Right cardiac atrium (tissue), 5 donors: ENCODE measurements around the gene RAB11FIP4. TPM values are rescaled to one million over a fixed set of nuclear protein-coding genes. Genes with fewer than 3 reads are reported as not detected.

ENCODE experiments used
- ATAC-seq, 2 donors: fragments of 200-7000 bp; cut with Tn5 transposase; one replicate each; pipeline versions ENCODE4 v1.8.0 to v1.9.1; 2020; ENCODE audit warnings: moderate library complexity in 2 of 2, mild to moderate bottlenecking in 1 of 2
- DNase-seq, 3 donors: peaks; one replicate each; pipeline ENCODE4 v3.0.0-alpha.2; 2020
- H3K27ac ChIP-seq: one replicate; pipeline ENCODE4 v1.5.1; 2013; ENCODE audit warnings: mild to moderate bottlenecking, low read length, control low read depth, moderate library complexity
- H3K27me3 ChIP-seq: one replicate; pipeline ENCODE4 v1.6.1; 2013; ENCODE audit not compliant: control insufficient read depth, insufficient read depth
- H3K4me1 ChIP-seq: one replicate; pipeline ENCODE4 v1.6.1; 2013; ENCODE audit warnings: low read length; ENCODE audit not compliant: control insufficient read depth, insufficient read depth
- H3K4me3 ChIP-seq: one replicate; pipeline ENCODE4 v1.5.1; 2013; ENCODE audit warnings: low read length, control low read depth
- H3K9me3 ChIP-seq: one replicate; pipeline ENCODE4 v1.6.1; 2013; ENCODE audit warnings: low read length; ENCODE audit not compliant: control insufficient read depth
- WGBS: extraction: QIAGEN DNeasy Blood & Tissue Kit; methylation state at CpG from one replicate; pipeline ENCODE4 v1.1.7; 2013; 5-methylcytosine and 5-hydroxymethylcytosine counted together
- intact Hi-C, 4 donors: fragments of 100-400 bp; cut with DNase I; formaldehyde crosslinking; loops; one replicate each; pipeline versions ENCODE4 v1.11.0 to v1.14.0; 2022 to 2023
- polyA plus RNA-seq: library from polyadenylated mRNA; stranded (reverse); fragments of 200-250 nt; gene quantifications from one replicate; pipeline ENCODE4 v1.2.3, GENCODE V29; 2013
- total RNA-seq, 4 donors: library from RNA; stranded (reverse); fragmentation: NEBNext Ultra II Directional; extraction: Animal tissue kit (Norgen Biotek cat#: 25700); gene quantifications; one replicate each; pipeline ENCODE4 v1.2.1, GENCODE V29; 2021
- donor health status: healthy with polysubstance abuse.
- donor health status: DM: no; HTN: yes; CAD: no.
- donor health status: DM: no; HTN: no; CAD: no.
- donor health status: DM: no; HTN: yes; CAD: no; lungs with severe emphysema.
- donor health status: DM: yes; HTN: yes; CAD: no.

RAB11FIP4 gene
- total and polyA plus RNA-seq, 5 donors: 2.8 to 12.3 (median 7.7) TPM

DNA sequence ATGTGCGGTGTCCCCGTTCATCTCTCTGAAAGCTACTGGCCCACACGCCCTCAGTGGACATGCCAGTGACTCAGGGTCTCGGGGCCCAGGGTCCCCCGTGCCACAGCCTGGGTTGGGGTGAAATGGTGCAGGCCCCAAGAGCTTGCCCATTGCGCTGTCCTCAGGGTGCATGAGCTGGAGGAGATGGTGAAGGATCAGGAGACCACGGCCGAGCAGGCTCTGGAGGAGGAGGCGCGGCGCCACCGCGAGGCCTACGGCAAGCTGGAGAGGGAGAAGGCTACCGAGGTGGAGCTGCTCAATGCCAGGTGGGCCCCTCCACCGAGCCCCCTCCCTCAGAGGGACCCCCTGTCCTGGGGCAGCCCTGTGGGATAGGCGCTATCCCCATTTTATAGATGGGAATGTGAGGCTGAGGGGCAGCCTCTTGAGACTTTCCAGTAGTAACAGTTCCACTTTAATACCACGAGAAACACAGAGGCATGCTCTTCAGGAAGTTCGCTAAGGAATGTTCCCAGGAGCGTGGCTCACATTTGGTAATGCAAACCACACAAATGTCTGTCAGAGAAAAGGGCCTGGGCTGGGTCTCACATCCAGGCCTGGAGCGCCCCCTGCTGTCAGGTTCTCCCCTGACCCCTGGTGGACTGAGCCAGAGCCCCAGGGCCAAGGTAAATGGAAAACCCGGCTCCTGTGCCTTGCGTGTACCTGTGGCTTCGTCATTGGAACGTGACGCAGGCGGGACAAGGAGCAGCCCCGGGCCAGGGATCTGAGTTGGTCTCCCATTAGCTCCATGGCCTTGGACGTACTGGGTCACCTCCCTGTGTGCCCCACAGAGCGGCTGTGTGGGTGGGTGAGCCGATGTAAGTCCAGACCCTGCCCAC is 133.7 kb downstream of the RAB11FIP4 start:
- ATAC-seq (peak; percentile 69 to 81), DNase-seq (peak; percentile 84 to 95 (median 93))
- Histone ChIP-seq H3K4me3 (no peak overlapping the region), H3K27ac (no peak overlapping the region), H3K9me3 (no peaks in the 10 kb centered on the region), H3K4me1 (no peaks in the 10 kb centered on the region), H3K27me3 (no peaks in the 10 kb centered on the region)
- intact Hi-C loops: loop anchor here (2.0 to 5.0 kb wide), 3 partner anchors 88 to 133 kb away; partner anchors contain the start of gene RAB11FIP4 (in 1 of the 4)
- 74% methylated on average over 31 of the region's 31 CpGs for WGBS

GRCh38 chr17:31525801-31526549 is 134.5 kb downstream of the RAB11FIP4 start:
- H3K27ac ChIP-seq: no peak overlapping the region
- 86% methylated on average over 21 of the region's 21 CpGs for WGBS
- no peak overlapping the region for H3K4me3 ChIP-seq
- H3K9me3 ChIP-seq: no peaks in the 10 kb centered on the region
- no peaks in the 10 kb centered on the region for H3K4me1 ChIP-seq
- H3K27me3 ChIP-seq: no peaks in the 10 kb centered on the region
- intact Hi-C loops: loop anchor here in 2 of 4 donors (2.0 to 5.0 kb wide), 2 partner anchors 89 to 134 kb away; partner anchors contain the start of gene RAB11FIP4 (in 1 of the 2)
- no peak for ATAC-seq
- no peak for DNase-seq

- WGBS: 19% methylated on average over 5 of the region's 5 CpGs
- Histone ChIP-seq H3K4me3 (no peak overlapping the region), H3K27me3 (no peaks in the 10 kb centered on the region), H3K9me3 (no peaks in the 10 kb centered on the region), H3K27ac (no peak overlapping the region), H3K4me1 (no peaks in the 10 kb centered on the region)
- ATAC-seq: no peak
- DNase-seq: no peak
- intact Hi-C loops: loop anchor here in 1 of 4 donors (5.0 kb wide), 1 partner anchor 135 kb away; the partner anchor contains the start of gene RAB11FIP4
These were observed 136.1 kb downstream of the RAB11FIP4 start for GRCh38 chr17:31527606-31528005.

- DNase-seq: no peak
- intact Hi-C loops: loop anchor here in 1 of 4 donors (5.0 kb wide), 1 partner anchor 136 kb away; the partner anchor contains the start of gene RAB11FIP4
- Histone ChIP-seq H3K27ac (no peak overlapping the region), H3K4me3 (no peak overlapping the region), H3K27me3 (no peaks in the 10 kb centered on the region), H3K4me1 (no peaks in the 10 kb centered on the region), H3K9me3 (no peaks in the 10 kb centered on the region)
- 95% methylated on average over 26 of the region's 26 CpGs for WGBS
- no peak for ATAC-seq
These were observed 136.9 kb downstream of the RAB11FIP4 start for GRCh38 chr17:31528291-31528874.

- Histone ChIP-seq H3K27me3 (no peaks in the 10 kb centered on the region), H3K9me3 (no peaks in the 10 kb centered on the region), H3K4me1 (no peaks in the 10 kb centered on the region), H3K27ac (no peak overlapping the region), H3K4me3 (no peak overlapping the region)
- DNase-seq (no peak), ATAC-seq (no peak)
- WGBS: 83% methylated on average over 12 of the region's 12 CpGs
- intact Hi-C loops: loop anchor here in 1 of 4 donors (5.0 kb wide), 1 partner anchor 138 kb away; the partner anchor contains the start of gene RAB11FIP4
These were observed 138.4 kb downstream of the RAB11FIP4 start for GRCh38 chr17:31529841-31530251.

DNA sequence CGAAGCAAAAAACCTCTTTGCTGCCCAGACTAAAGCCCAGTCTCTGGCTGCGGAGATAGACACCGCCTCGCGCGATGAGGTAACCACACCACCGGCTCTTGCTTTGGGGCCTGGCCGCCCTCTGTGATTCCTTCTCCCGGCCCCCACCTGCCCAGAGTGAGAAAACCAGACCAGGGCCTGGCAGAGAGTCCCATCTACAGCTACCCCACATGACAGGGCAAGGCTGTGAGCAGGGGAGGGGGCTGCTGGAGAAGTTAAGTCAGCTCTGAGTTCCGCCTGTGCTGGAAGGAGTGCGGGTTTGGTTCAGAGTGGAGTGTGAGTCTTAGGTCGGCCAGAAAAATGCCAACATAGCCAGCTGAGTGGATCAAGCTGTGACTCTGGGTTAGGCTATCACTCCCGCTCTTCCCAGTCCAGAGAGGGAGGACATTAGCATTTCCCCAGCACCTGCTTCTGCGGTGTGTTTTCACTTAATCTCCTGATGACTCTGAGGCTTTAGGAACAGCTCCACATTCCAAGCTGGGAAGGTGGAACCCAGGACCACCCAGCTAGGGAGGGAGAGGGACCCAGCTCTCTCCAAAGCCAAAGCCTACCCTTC is 139.0 kb downstream of the RAB11FIP4 start:
- Histone ChIP-seq H3K4me3 (no peak overlapping the region), H3K27me3 (no peaks in the 10 kb centered on the region), H3K4me1 (no peaks in the 10 kb centered on the region), H3K27ac (no peak overlapping the region), H3K9me3 (no peaks in the 10 kb centered on the region)
- 67% methylated on average over 14 of the region's 14 CpGs for WGBS
- DNase-seq: no peak
- ATAC-seq: peak in 1 of 2 donors; percentile 25
- intact Hi-C loops: no loop called here

GRCh38 chr17:31531336-31531980 is 140.0 kb downstream of the RAB11FIP4 start:
- intact Hi-C loops: no loop called here
- no peak for DNase-seq
- H3K9me3 ChIP-seq: no peaks in the 10 kb centered on the region
- H3K4me3 ChIP-seq: no peak overlapping the region
- H3K4me1 ChIP-seq: no peaks in the 10 kb centered on the region
- no peak for ATAC-seq
- WGBS: 87% methylated on average over 16 of the region's 16 CpGs
- H3K27ac ChIP-seq: no peak overlapping the region
- H3K27me3 ChIP-seq: no peaks in the 10 kb centered on the region

DNA sequence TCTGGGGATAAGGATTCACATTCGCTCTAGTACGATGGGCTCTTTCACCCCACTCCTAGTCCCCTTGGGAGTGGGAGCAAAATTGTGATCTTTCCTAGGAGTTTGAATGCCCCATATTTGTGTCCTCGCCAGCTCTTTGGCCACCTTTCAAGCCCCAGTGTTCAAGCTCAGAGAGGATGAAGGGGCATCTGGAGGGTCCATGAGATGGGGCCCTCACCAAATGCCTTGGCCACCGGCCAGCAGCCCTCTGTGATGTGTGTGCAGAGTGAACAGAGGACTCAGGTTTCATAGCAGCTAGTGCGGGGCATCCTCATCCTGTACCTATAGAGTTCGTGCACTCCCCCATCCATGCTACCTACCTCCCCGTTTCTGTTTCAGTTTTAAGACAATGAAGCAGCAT is 140.6 kb downstream of the RAB11FIP4 start:
- DNase-seq (no peak), ATAC-seq (no peak)
- no peak overlapping the region for H3K4me3 ChIP-seq
- no peaks in the 10 kb centered on the region for H3K27me3 ChIP-seq
- no peaks in the 10 kb centered on the region for H3K9me3 ChIP-seq
- WGBS: 83% methylated on average over 7 of the region's 7 CpGs
- intact Hi-C loops: no loop called here
- H3K27ac ChIP-seq: no peak overlapping the region
- no peaks in the 10 kb centered on the region for H3K4me1 ChIP-seq

DNA sequence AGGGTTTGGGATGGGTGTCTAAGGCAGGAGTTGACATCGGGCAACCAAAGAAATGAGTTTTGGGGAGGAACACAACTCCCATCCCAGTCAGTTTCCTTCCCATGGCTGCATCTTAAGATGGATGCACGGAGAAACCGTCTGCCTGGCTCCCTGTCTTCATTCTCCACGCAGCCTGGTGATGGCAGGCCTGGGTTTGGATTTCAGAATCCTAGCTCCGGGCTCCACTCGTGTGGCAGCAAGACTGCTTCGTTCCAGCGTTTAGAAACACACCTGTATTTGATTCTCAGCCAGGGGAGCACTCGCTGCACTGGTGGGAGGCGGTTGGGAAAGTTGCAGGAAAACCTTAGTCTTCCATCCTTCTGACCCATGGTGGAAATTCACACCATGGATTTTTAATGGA is 141.1 kb downstream of the RAB11FIP4 start:
- Histone ChIP-seq H3K4me1 (no peaks in the 10 kb centered on the region), H3K27me3 (no peaks in the 10 kb centered on the region), H3K4me3 (no peak overlapping the region), H3K9me3 (no peaks in the 10 kb centered on the region), H3K27ac (no peak overlapping the region)
- 92% methylated on average over 10 of the region's 10 CpGs for WGBS
- ATAC-seq (no peak), DNase-seq (peak in 1 of 3 donors; percentile 15)
- intact Hi-C loops: no loop called here

DNA sequence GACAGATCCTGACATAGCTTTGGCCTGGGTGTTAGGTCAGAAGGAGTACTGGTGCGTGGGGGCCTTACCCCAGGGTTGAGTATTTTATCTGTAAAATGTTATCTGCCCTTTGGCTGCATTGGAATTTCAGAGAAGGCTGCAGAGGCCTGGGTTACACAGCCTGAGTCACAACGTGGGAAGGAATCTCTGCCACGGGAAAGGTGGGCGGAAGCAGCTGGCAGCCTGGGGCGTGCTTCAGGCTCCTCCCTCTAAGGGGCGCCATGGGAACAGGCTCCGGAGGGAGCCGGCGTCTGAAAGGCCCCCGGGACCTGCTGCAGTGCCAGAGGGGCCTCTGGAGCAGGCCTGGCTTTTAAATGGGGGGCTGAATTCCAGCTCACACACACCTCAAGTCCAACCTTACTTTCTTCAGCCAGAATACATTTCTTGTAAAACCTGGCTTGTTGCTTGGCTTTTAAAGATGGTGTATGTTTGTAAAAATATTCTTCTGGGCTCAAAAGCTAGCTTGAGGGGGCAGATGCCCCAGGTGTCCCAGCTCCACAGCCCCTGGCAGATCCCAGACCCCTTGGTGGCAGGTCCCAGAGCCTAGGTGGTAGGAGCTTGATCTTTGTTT is 142.2 kb downstream of the RAB11FIP4 start:
- H3K9me3 ChIP-seq: no peaks in the 10 kb centered on the region
- no peaks in the 10 kb centered on the region for H3K4me1 ChIP-seq
- ATAC-seq (peak in 1 of 2 donors; percentile 30), DNase-seq (peak in 1 of 3 donors; percentile 55)
- intact Hi-C loops: no loop called here
- no peaks in the 10 kb centered on the region for H3K27me3 ChIP-seq
- H3K27ac ChIP-seq: no peak overlapping the region
- H3K4me3 ChIP-seq: no peak overlapping the region
- 16% methylated on average over 10 of the region's 10 CpGs for WGBS
